Activated CD4-positive, alpha-beta T cell treated with anti-CD3 and anti-CD28 coated beads, Interleukin-10, Interleukin-2, amounts not matched to agents 100 ng/mL and 50 ng/mL, durations not matched to agents 16 hours and 8 hours (primary cell): ENCODE results near the gene PDSS2.

Source experiments
- DNase-seq: peaks from one replicate; pipeline ENCODE4 v3.0.0-alpha.2; 2020

PDSS2 gene

GRCh38 chr6:107108201-107108890 is 351.0 kb downstream of the PDSS2 start:
- no peak for DNase-seq

GRCh38 chr6:107107791-107108190 is 351.6 kb downstream of the PDSS2 start:
- no peak for DNase-seq

GRCh38 chr6:107106165-107106564 is 353.2 kb downstream of the PDSS2 start:
- no peak for DNase-seq

- no peak for DNase-seq
These were observed 353.8 kb downstream of the PDSS2 start for GRCh38 chr6:107105511-107106116.

- DNase-seq: no peak
These were observed 356.3 kb downstream of the PDSS2 start for GRCh38 chr6:107103082-107103481.
